HepG2 (cell line): ENCODE measurements around the gene GSK3B. TPM values are rescaled to one million over a fixed set of nuclear protein-coding genes. Genes with fewer than 3 reads are reported as not detected.
A peak's percentile ranks its signal among the peaks of the same experiment; 100 is the strongest.

ENCODE experiments used
- ARID5B ChIP-seq: IDR thresholded peaks from 2 replicates; pipeline ENCODE4 v1.4.0; 2020; ENCODE audit warnings: mild to moderate bottlenecking, missing genetic modification reagents
- DNMT3B ChIP-seq: conservative IDR thresholded peaks from 2 replicates; pipeline ENCODE4 v1.6.1; 2016; ENCODE audit warnings: missing biosample characterization, control low read depth
- ETS1 ChIP-seq: sonication (generic); formaldehyde crosslinking; IDR thresholded peaks from 2 replicates; pipeline ENCODE4 v1.4.0; 2020; ENCODE audit warnings: missing genetic modification reagents
- MYNN ChIP-seq: sonication (generic); formaldehyde crosslinking; IDR thresholded peaks from 2 replicates; pipeline ENCODE4 v1.4.0; 2020; ENCODE audit warnings: mild to moderate bottlenecking, low read depth, missing genetic modification reagents
- NPAS2 ChIP-seq: sonication (generic); formaldehyde crosslinking; IDR thresholded peaks from 2 replicates; pipeline ENCODE4 v1.8.0; 2022; ENCODE audit warnings: mild to moderate bottlenecking, missing genetic modification reagents, borderline replicate concordance
- NR0B2 ChIP-seq: sonication (generic); formaldehyde crosslinking; IDR thresholded peaks from 2 replicates; pipeline ENCODE4 v1.4.0; 2020; ENCODE audit warnings: mild to moderate bottlenecking, missing genetic modification reagents
- PBX2 ChIP-seq: IDR thresholded peaks from 2 replicates; pipeline ENCODE4 v1.6.1; 2016; ENCODE audit warnings: control low read depth
- SIX4 ChIP-seq: sonication (generic); formaldehyde crosslinking; IDR thresholded peaks from 2 replicates; pipeline ENCODE4 v1.4.0; 2020; ENCODE audit warnings: missing genetic modification reagents
- SP4 ChIP-seq: sonication (generic); formaldehyde crosslinking; IDR thresholded peaks from 2 replicates; pipeline ENCODE4 v1.8.1; 2023; ENCODE audit warnings: mild to moderate bottlenecking, missing genetic modification reagents
- TARDBP ChIP-seq: sonication (generic); formaldehyde crosslinking; IDR thresholded peaks from 2 replicates; pipeline ENCODE4 v1.8.0; 2022; ENCODE audit warnings: mild to moderate bottlenecking, missing genetic modification reagents
- XRCC5 ChIP-seq: fragments of 200-400 bp; formaldehyde crosslinking; optimal IDR thresholded peaks from 2 replicates; pipeline ENCODE3; 2017; ENCODE audit warnings: mild to moderate bottlenecking, low read length
- ZBTB49 ChIP-seq: sonication (generic); formaldehyde crosslinking; IDR thresholded peaks from 2 replicates; pipeline ENCODE4 v1.4.0; 2020; ENCODE audit warnings: missing genetic modification reagents, borderline replicate concordance
- ZGPAT ChIP-seq: IDR thresholded peaks from 2 replicates; pipeline ENCODE4 v1.6.1; 2016; ENCODE audit warnings: mild to moderate bottlenecking
- ZNF224 ChIP-seq: sonication (generic); formaldehyde crosslinking; IDR thresholded peaks from 2 replicates; pipeline ENCODE4 v1.5.0; 2020; ENCODE audit warnings: mild to moderate bottlenecking, missing genetic modification reagents
- ZNF251 ChIP-seq: sonication (generic); formaldehyde crosslinking; IDR thresholded peaks from 2 replicates; pipeline ENCODE4 v1.9.0; 2021; ENCODE audit warnings: mild to moderate bottlenecking, missing genetic modification reagents
- ZNF503 ChIP-seq: sonication (generic); formaldehyde crosslinking; IDR thresholded peaks from 2 replicates; pipeline ENCODE4 v1.4.0; 2020; ENCODE audit warnings: missing genetic modification reagents
- ZNF878 ChIP-seq: sonication (generic); formaldehyde crosslinking; IDR thresholded peaks from 2 replicates; pipeline ENCODE4 v1.8.1; 2023; ENCODE audit warnings: mild to moderate bottlenecking, missing genetic modification reagents, moderate library complexity
- ZSCAN31 ChIP-seq: sonication (generic); formaldehyde crosslinking; IDR thresholded peaks from 2 replicates; pipeline ENCODE4 v1.5.0; 2020; ENCODE audit warnings: low read depth, mild to moderate bottlenecking, missing genetic modification reagents
- polyA plus RNA-seq, 8 experiments: library from polyadenylated mRNA; depleted of rRNA in 3 of 8; stranded (reverse) in 7 of 8; unstranded in 1 of 8; fragments of >200 nt; fragmentation: Illumina TruSeq in 4 of 8; extraction: Trizol in 4 of 8; gene quantifications; 2 replicates each; pipeline versions ENCODE4 v1.2.1 to v1.2.3, GENCODE V29; 2011 to 2016; ENCODE audit warnings: low read depth in 4 of 8, missing spikeins in 1 of 8, mixed read lengths in 1 of 8; ENCODE audit not compliant: insufficient read depth in 1 of 8
- total RNA-seq, 5 experiments: library from RNA; depleted of rRNA; stranded (reverse); fragments of >200 nt; fragmentation: Illumina TruSeq; extraction: Trizol; gene quantifications; 2 replicates each; pipeline ENCODE4 v1.2.3, GENCODE V29; 2016; ENCODE audit warnings: low read depth in 1 of 5

Gene GSK3B
- total and polyA plus RNA-seq, 2 of the 13 experiments (the other 11 are each of a cell fraction or from before 2014, with no cell fraction given) = 22.3 to 30.1 TPM

- TF ChIP-seq ZGPAT (peak; percentile 67; the same call in 1 of the 2 replicates), XRCC5 (no peak), ZSCAN31 (CRISPR knock-in tag) (no peak), DNMT3B (CRISPR knock-in tag) (no peak), ARID5B (CRISPR knock-in tag) (peak; percentile 85), TARDBP (CRISPR knock-in tag) (no peak), ZNF224 (no peak), ZNF878 (CRISPR knock-in tag) (no peak), SP4 (CRISPR knock-in tag) (no peak), SIX4 (CRISPR knock-in tag) (no peak), ETS1 (CRISPR knock-in tag) (no peak), ZNF503 (CRISPR knock-in tag) (no peak), PBX2 (no peak), MYNN (CRISPR knock-in tag) (no peak), NPAS2 (CRISPR knock-in tag) (no peak), ZBTB49 (CRISPR knock-in tag) (no peak), ZNF251 (CRISPR knock-in tag) (no peak), NR0B2 (CRISPR knock-in tag) (no peak)
Observed at GRCh38 chr3:119825820-119826219, 268.4 kb downstream of the GSK3B start (continued).
